Ovary (tissue), 9 donors: ENCODE results near the gene CNBD2. TPM values are rescaled to one million over a fixed set of nuclear protein-coding genes. Genes with fewer than 3 reads are reported as not detected.

Experiments
- DNase-seq, 5 donors: peaks; one replicate each; pipeline ENCODE4 v3.0.0-alpha.2; 2019 to 2020
- H3K27ac ChIP-seq, 2 donors: fragments of 200-600 bp; one replicate each; pipeline versions ENCODE4 v1.5.1 to v1.8.0; 2019 to 2022
- H3K27me3 ChIP-seq: fragments of 200-600 bp; one replicate; pipeline ENCODE4 v1.8.0; 2022
- H3K36me3 ChIP-seq: fragments of 200-600 bp; sonication (generic); one replicate; pipeline ENCODE4 v1.5.1; 2019
- H3K4me1 ChIP-seq: one replicate; pipeline ENCODE4 v1.8.1; 2013; ENCODE audit warnings: mild to moderate bottlenecking, moderate library complexity; ENCODE audit not compliant: insufficient read depth
- H3K4me3 ChIP-seq: fragments of 200-600 bp; sonication (generic); one replicate; pipeline ENCODE4 v1.5.1; 2017
- H3K9me3 ChIP-seq, 2 donors: fragments of 200-600 bp in 1 of 2; sonication (generic) in 1 of 2; one replicate each; pipeline versions ENCODE4 v1.5.1 to v1.8.1; 2013 to 2019; ENCODE audit warnings: mild to moderate bottlenecking in 1 of 2, moderate library complexity in 1 of 2
- CTCF ChIP-seq, 3 donors: fragments of 450-650 bp in 2 of 3; fragments of 200-600 bp in 1 of 3; IDR thresholded peaks; one replicate each; pipeline versions ENCODE4 v1.5.1 to v1.8.0; 2016 to 2022; ENCODE audit warnings: antibody characterized with exemption in 3 of 3, mild to moderate bottlenecking in 1 of 3
- EP300 ChIP-seq: sonication (generic); formaldehyde crosslinking; IDR thresholded peaks from one replicate; pipeline ENCODE4 v1.6.1; 2017; ENCODE audit warnings: antibody characterized with exemption
- POLR2A ChIP-seq: fragments of 450-650 bp; IDR thresholded peaks from one replicate; pipeline ENCODE4 v1.6.1; 2017; ENCODE audit warnings: antibody characterized with exemption, mild to moderate bottlenecking, moderate library complexity
- WGBS, 3 donors: extraction: QIAGEN DNeasy Blood & Tissue Kit in 1 of 3; methylation state at CpG; one replicate each; pipeline versions ENCODE4 v1.1.5 to v1.1.7; 2013 to 2017; 5-methylcytosine and 5-hydroxymethylcytosine counted together
- intact Hi-C, 4 donors: fragments of 100-400 bp; cut with DNase I; formaldehyde crosslinking; loops; one replicate each; pipeline versions ENCODE4 v1.11.0 to v1.15.1; 2022 to 2023
- polyA plus RNA-seq, 2 donors: library from polyadenylated mRNA; stranded (reverse); fragments of 200-250 nt in 1 of 2; fragments of 350-450 nt in 1 of 2; fragmentation: Illumina TruSeq in 1 of 2; extraction: RNeasy Lipid Tissue Mini Kit (QIAGEN cat#74804) in 1 of 2; gene quantifications; one replicate each; pipeline ENCODE4 v1.2.3, GENCODE V29; 2013 to 2014
- total RNA-seq, 7 donors: library from RNA; depleted of rRNA in 2 of 7; stranded (reverse); fragments of >200 nt in 2 of 7; fragmentation: NEBNext Ultra II Directional in 3 of 7; extraction: Animal tissue kit (Norgen Biotek cat#: 25700) in 3 of 7; gene quantifications; one replicate each; pipeline versions ENCODE4 v1.1.0 to v1.2.4, GENCODE V29; 2016 to 2023
- donor health status: DM: no; HTN: no; CAD: no; lungs with moderate emphysema.
- donor health status: DM: no; HTN: no; CAD: no.
- donor health status: Bipolar disorder and iron deficiency.
- donor health status: DM: yes; HTN: yes; CAD: no.
- donor health status: DM: no; HTN: no; CAD: no.
- donor health status: DM: yes; HTN: yes; CAD: no.

The CNBD2 gene
- total and polyA plus RNA-seq, 9 donors, result 2.4 to 8.7 (median 4.5) TPM

- H3K36me3 ChIP-seq, result no peaks in the 10 kb centered on the region
- no peak overlapping the region for H3K4me3 ChIP-seq
- no peak overlapping the region for H3K27ac ChIP-seq
- intact Hi-C loops, result no loop called here
- WGBS, 3 donors, result 95 to 96% (median 95%) methylated on average over 13 of the region's 13 CpGs
- no peaks in the 10 kb centered on the region for H3K27me3 ChIP-seq
- H3K4me1 ChIP-seq, result peaks cover 9% of the 10 kb centered on the region
- H3K9me3 ChIP-seq, result no peaks in the 10 kb centered on the region
- no peak for TF ChIP-seq EP300
- no peak for TF ChIP-seq CTCF (IDR thresholded peaks at IDR 0.05)
- TF ChIP-seq POLR2A, result no peak
- DNase-seq, result no peak
Observed at GRCh38 chr20:36028106-36028808, 59.9 kb downstream of the CNBD2 start.

GRCh38 chr20:36030149-36030548, 61.8 kb downstream of the CNBD2 start:
- DNase-seq, result peak; percentile 52 to 72 (median 62)
- Histone ChIP-seq H3K27me3 (no peaks in the 10 kb centered on the region), H3K36me3 (no peaks in the 10 kb centered on the region), H3K4me3 (no peak overlapping the region), H3K27ac (no peak overlapping the region), H3K9me3 (no peaks in the 10 kb centered on the region), H3K4me1 (peaks cover 9% of the 10 kb centered on the region)
- 5 to 15% (median 6%) methylated on average over 8 of the region's 8 CpGs for WGBS, 3 donors
- intact Hi-C loops, result no loop called here
- no peak for TF ChIP-seq EP300
- no peak for TF ChIP-seq POLR2A
- TF ChIP-seq CTCF (IDR thresholded peaks at IDR 0.05), result no peak

GRCh38 chr20:36031806-36032205, 63.4 kb downstream of the CNBD2 start:
- Histone ChIP-seq H3K4me3 (no peak overlapping the region), H3K36me3 (no peaks in the 10 kb centered on the region), H3K9me3 (no peaks in the 10 kb centered on the region), H3K4me1 (peaks cover 6% of the 10 kb centered on the region), H3K27me3 (no peaks in the 10 kb centered on the region), H3K27ac (no peak overlapping the region)
- TF ChIP-seq POLR2A (no peak), EP300 (no peak), CTCF (IDR thresholded peaks at IDR 0.05) (no peak)
- intact Hi-C loops, result no loop called here
- 95 to 100% (median 99%) methylated on average over 3 of the region's 3 CpGs for WGBS, 3 donors
- DNase-seq, result no peak

GRCh38 chr20:36034875-36035274, 66.5 kb downstream of the CNBD2 start:
- intact Hi-C loops, result no loop called here
- peaks cover 6% of the 10 kb centered on the region for H3K4me1 ChIP-seq
- no peaks in the 10 kb centered on the region for H3K27me3 ChIP-seq
- no peak overlapping the region for H3K27ac ChIP-seq
- WGBS, 3 donors, result 88 to 90% (median 88%) methylated on average over 4 of the region's 4 CpGs
- no peak for TF ChIP-seq POLR2A
- TF ChIP-seq EP300, result no peak
- TF ChIP-seq CTCF (IDR thresholded peaks at IDR 0.05), result no peak
- H3K4me3 ChIP-seq, result no peak overlapping the region
- no peaks in the 10 kb centered on the region for H3K36me3 ChIP-seq
- no peaks in the 10 kb centered on the region for H3K9me3 ChIP-seq
- DNase-seq, result no peak
